HG02623 (cell line): ENCODE measurements around the gene DIDO1.
"Not testable (repeated sequence)": the region's sequence is repeated elsewhere in the genome, so short reads cannot be mapped to it uniquely, and the experiment has no call there.

Experiments used
- ATAC-seq: cut with Tn5 transposase; IDR thresholded peaks from one replicate; pipeline ENCODE4 v1.9.1; 2021; ENCODE audit warnings: moderate library complexity; ENCODE audit not compliant: unreplicated experiment

DIDO1 gene

DNA sequence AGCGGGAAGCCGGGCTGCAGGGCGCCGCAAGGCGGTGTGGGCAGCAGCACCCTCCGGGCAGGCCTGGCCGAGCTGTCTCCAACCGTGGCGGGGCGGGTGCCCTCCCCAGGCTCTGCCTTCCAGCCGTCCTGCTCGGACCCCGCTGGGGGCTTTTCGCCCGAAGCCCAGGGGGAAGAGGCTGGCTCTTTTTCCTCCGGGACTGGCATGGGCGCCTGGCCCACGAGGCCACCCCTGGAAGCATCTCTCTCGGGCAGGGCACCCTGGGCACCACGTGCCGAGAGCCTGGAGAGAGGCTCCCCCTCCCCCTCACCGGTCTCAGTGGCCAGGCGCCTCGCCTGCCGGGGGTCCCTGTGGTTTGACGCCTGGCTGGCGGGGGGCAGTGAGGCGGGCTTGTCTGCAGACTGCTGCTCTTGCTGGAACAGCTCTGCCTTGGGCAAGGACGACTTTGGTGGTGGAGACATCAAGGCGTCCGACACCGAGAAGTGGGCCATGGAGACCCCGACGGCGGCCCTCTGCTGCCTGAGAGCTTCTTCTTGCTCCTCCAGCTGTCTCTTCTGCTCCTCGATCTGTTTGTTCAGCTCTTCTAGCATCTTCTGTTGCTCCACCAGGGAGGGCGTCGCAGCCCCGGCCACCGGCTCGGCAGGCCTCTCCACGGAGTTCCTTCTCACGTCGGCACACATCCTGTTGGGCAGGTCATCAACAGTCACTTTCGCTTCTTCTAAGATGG, 45.2 kb downstream of the DIDO1 start:
- ATAC-seq: no peak

DNA sequence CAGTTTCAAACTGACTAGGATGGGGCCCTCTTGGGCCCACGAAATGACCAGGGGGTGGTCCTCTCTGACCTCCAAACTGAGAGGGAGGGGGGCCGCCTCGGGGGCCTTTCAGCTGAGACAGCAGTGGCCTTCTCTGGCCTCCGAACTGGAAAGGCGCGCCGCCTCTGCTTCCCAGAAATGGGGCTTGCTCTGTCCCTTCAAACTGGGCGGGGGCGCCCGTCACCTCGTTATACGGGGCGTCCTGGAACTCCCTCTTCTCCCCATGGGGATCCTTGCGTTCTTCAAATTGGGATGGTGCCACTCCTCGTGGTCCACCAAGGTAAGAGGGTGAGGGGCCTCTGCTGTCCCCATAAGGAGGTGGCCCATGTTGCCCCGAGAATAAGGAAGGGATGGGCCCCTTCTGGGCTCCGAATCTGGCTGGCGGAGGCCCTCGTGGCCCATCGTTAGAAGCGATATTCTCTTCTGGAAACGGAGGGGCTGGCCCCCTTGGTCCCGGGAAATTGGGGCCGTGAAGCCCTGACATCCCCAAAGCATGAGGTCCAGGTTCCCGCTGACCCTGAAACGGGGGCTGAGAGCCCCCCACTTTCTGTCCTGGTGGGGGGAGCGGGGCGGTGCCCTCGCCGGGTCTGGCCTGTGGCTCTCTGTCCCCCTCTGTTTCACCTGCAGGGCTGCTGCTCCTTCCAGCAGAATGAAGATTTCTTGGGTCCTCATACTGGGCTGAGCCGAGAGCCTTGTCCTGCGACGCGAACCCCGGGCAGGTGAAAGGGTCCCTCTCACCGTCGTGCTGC, 46.0 kb downstream of the DIDO1 start:
- ATAC-seq: no peak

DNA sequence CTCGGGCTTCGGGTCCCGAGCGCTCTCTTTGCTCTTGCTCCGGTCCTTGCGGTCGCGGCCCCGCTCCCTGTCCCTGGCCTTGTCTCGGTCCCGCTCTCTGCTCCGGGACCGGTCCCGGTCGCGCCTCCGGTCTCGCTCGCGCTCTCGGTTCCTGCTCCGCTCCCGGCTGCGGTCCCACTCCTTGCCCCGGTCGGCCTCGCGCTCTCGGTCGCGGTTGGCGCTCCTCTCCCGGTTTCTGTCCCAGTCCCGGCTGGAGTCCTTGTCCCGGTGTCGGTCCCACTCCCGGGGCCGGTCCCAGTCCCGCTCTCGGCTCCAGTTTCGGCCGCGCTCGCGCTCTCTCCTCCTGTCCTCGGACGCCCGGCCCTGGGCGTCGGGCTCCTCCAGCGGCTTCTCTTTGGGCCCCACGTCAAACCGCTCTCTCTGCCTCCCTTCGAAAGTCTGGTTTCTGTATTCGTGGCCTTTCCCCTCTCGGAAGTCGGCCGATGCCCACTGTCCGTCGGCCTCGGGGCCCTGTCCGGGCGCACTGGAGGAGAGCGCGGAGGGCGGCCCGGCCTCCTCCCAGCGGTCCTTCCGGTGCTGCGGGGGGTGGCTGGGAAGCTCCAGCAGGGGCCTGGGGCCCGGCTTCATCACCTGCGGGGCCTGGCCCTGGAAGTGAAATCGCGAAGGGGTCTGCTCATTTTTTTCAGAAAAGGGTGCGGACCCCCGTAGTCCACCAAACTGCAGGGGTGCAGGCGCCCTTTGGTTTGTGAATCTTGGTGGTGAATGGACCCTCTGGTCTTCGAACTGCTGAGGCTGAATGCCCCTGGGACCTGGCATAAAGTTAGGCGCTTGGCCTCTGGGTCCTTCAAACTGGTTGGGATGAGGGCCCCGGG, 46.8 kb downstream of the DIDO1 start:
- ATAC-seq: no peak

DNA sequence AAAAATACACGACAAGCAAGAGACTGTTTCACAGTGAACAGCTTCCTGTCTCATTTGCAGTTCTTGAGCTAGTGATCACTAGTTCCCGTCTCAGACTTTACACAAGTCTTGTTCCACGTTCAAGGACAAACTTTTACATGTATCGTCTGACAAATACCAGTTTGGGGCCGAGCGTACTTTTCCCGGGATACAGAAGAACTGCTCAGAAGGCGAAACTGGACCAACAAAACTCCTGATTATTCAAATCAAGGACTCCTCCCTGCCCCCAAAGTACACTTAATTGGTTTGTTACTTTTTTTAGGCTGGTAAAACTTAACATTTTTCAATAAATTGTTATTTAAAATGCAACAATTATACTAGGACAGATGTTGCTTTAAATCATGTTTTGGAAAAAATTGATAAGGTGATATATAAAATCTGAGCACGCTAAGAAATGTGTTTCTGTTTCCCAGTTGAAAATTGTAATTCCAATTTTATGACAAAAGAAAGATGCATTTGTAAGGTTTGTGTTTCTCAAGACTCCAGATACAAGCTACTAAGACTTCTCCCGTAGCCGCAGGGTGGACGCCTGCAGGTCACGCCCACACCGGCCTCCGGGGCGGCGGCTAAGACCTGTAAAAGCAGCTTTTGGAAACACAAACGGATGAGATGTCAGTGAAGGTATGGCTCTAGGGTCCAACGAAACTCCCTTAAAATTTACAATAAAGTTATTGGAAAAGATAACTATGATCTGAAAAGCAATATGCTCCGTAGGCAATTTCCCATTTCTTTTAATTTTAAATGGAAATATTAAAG, 47.9 kb downstream of the DIDO1 start:
- ATAC-seq: no peak

DNA sequence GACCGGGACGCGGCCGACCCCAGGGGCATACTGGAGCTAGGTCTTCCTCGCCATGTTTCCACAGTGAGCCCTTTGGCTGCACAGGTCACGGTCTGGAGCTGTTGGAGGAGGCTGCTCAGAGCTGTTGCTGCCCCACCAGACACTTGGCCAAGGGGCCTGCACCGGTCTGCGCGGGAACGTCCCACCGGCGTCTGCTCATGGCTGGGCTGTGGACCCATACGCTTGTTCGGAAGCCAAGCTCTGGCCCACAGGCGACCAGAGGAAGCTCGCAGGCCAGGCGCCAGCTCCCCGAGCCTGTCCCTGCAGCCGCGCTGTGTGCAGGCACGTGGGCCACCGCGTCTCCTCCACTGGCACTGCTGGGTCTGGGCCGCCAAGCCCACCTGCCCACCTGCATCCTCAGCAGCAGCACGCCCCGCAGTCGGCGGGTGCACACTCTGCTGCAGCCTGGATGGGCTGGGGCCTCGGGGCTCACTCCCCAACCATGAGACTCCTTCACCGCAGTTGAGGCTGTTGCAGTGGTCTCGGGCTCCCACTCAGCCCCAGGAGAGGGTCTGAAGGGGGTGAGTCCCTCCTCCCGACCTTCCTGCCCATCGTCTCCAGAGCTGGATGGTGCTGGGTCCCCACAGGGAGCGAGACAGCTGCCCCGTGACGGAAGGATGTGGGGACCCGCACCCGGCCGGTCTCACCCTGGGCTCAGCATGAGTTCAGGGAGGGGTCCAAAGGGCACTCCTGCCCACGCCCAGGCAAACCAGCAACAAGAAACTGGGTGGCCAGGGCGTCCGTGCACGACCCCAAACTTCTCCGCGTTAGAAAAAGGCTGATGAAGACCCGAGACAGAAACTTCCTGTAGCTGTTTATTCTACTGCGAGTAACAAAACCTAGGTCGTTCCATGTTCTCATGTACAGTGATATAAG, 49.1 kb downstream of the DIDO1 start:
- no peak for ATAC-seq

DNA sequence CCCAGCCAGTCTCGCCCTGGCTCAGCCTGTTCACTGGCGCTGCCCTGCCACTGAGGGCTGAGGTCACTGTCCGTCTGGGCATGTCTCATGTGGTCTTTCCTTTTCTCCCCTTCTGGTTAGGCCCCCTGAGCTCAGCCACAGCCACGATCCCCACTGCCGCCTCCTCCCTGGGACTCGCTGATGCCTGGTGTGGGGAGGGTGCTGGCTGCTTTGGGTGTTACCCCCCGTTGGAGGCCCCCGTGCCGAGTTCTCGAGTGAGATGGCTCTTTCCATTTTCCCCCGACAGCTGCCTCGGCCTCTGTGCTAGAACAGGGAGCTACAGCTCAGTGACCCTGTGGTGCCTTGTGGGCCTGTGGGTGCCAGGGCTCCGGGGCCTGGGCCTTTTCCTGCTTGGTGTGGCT, 49.8 kb downstream of the DIDO1 start:
- ATAC-seq: no peak

DNA sequence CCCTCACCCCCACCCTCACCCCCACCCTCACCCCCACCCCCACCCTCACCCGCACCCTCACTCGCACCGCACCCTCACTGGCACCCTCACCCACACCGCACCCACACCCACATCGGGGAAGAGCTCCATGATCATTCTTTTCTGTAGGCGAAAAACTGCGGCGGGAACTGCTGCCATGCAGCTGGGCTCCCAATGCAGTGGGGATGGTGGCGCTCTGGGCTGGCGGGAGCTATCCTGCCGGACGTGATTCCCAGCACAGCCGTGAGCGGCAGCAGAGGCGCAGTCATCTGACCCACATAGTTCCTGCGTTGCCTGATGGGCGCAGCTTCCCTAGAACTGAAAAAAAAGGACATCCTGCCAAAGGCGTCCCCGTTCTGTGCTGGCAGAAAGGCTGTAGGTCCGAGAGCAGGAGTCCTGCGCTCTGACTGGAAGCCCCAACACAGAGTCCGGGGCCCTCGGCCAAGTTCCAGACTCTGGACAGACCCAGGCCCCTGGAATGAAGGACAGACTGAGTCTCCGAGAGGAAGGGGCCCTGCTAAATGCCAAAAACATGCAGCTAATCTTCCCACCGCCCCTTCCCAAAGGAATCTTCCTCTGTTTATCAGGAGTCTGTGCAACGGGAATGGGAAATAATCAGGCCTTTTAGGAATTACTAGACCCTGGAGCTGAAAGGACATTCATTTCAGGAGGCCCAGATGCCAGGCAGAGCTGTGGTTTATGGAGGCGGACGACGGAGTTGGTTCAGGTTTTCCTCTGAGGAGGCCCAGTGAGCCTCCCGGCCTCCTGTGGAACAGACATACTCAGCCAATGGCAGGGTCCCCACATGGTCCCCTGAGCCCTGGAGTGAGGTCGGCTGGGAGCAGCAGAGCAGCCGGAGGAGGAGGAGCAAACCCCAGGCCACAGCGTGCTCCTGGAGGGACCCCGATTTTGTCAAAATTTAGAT, 50.6 kb downstream of the DIDO1 start:
- no peak for ATAC-seq

DNA sequence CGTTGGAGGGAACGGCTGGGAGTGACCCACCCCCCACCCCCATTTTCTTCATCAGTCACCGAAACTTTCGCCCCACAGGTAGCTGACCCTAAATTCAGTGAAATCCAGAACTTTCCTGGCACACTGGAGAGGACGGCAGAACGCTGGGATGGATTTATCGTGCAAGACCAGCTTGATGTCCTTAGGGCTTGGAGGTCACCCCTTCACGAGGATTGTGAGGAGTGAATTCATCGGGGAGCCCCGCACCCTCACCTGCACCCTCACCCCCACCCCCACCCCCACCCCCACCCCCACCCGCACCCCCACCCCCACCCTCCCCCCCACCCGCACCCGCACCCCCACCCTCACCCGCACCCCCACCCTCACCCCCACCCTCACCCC, 51.4 kb downstream of the DIDO1 start:
- ATAC-seq: no peak

DNA sequence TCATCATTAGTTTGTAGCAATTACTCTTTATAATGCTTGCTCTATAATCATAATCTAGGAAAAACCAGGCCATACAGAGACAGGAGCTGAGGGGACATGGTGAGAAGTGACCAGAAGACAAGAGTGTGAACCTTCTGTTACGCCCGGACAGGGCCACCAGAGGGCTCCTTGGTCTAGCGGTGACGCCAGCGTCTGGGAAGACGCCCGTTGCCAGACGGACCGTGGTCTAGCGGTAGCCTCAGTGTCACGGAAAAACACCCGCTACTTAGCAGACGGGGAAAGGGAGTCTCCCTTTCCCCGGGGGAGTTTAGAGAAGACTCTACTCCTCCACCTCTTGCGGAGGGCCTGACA, 52.6 kb downstream of the DIDO1 start:
- ATAC-seq: not testable (repeated sequence)

DNA sequence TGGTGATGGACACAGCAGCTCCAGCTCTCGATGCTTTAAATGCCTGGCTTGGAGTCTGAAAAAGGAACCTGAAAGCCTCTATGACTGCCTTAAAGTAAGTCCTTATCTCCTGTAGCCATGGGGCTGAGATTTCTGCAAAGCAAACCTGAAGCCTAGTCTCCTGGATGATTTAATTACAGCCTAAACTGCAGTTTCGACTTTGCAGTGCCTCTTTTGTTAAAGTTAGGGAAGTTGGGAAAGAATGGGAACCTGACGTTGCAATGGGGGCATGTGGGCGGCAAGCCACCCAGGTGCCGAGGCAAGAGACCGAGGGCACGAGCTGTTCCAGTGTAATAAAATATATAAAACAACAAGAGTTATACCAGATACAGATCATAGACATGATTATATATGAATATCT, 53.0 kb downstream of the DIDO1 start:
- no peak for ATAC-seq

DNA sequence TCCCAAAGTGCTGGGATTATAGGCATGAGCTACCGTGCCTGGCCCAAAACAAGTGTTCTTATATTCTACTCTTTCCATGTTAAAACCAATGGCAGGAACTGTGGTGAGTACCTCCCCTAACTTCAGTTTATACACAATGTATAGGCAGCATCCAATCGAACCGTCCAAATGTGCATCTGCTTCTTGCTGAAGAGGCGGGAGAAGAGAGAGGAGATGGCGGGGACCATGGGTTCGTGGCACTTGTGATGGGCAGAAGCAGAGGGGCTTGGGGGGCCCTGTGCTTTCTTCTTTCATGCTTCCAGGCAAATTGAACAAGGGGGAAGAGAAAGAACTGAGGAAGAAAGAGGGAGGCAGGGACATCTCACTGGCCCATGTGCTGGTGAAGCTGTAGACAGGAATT, 53.4 kb downstream of the DIDO1 start:
- ATAC-seq: no peak

DNA sequence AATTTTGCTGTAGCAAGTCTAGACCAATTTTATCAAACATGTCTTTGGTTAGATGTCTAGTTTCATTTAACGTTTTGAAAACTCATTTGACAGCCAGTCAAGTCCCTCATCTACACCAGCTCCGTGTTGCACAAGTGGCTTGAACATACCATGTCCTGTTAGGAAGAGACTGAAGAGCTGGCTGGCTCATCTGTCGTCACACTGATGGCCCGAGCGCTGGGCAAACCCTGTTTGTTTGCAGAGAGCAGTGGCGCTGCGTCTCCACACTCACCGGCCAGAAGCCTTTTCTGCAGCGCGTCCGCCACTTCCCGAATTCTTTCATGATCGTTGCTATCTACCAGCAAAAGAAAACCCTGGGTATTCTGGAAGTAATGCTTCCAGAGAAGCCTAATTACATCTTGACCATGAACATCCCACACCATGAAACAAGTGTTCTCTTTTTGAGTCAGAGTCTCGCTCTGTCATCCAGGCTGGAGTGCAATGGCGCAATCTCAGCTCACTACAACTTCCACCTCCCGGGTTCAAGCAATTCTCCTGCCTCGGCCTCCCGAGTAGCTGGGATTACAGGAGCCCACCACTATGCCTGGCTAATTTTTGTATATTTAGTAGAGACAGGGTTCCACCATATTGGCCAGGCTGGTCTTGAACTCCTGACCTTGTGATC, 54.0 kb downstream of the DIDO1 start:
- ATAC-seq: no peak

DNA sequence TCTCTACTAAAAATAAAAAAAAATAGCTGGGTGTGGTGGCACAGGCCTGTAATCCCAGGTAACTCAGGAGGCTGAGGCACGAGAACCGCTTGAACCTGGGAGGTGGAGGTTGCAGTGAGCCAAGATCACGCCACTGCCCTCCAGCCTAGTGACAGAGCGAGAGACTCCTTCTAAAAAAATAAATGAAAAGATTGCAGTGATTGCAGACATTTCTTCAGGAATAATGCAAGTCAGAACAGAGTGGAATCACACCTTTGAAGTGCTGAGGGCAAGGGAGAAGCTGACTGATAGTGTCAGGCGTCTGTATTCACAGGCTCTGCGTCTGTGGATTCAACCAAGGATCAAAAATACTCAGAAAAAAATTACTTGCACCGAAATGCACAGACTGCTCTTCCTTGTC, 62.1 kb downstream of the DIDO1 start:
- no peak for ATAC-seq

DNA sequence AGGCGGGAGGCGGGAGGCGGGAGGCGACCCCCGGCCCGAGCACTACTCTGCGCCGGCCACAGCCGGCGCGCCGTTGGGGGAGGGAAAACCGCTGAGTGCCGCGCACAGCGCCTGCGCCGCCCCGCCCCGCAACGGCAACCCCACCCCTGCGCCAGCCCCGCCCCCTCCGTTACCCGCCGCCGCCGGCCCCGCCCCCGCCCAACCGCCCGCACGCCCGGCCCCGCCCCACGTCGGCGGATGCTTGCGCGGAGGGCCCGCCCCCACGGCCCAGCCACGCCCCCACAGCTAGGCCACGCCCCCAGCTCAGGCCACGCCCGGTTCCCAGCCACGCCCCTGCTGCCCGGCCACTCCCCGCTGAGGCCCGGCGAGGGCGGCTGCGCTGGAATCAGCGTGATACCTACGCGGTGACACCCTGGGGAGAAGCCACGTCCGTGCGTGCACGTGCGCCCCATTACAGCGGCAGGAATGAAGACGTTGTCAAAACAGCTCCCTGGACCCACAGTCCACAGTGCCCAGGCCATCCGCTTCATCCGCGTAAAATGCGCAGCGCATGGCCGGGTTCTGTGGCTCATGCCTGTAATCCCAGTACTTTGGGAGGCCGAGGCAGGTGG, 64.5 kb downstream of the DIDO1 start, which contains the start of gene TCFL5:
Gene TCFL5 (minus strand): TSS at position 97 of the 611 bp plus-strand sequence. CDS start 152 bp downstream, outside the sequence.
- ATAC-seq: peak; percentile 53

DNA sequence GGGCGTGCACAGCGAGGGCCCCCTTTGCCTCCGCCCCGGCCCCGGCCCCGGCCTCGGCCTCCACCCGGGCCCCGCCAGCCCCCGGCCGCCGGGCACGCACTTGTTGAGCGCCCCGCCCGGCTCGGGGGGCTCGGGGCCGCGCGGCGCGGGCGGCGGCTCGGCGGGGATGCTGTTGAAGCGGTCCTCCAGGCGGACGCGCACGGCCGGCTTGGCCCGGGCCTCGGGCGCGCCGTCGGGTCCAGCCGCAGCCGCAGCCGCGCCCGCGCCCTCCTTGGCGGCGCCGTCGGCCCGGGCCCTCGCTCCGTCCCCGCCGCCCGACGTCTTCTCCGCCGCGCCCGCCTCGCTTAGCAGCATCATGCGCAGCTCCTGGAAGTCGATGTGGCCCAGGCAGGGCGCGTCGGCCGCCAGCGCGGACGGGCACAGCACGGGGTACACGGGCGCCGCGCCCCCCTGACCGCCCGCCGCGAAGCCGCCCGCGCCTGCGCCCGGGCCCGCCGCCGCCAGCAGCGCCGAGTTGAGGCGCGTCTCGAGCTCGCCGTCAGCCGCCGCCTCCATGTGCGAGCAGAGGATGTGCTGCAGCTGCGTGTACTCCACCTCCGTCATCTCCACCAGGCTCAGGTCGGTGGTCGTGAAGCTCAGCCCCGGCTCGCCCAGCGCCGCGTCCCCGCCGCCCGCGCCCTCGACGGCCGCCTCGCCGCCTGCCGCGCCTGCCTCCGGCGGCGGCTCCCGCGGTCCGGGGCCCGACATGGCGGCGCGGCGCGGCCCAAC, 65.2 kb downstream of the DIDO1 start:
- peak; percentile 27 for ATAC-seq

DNA sequence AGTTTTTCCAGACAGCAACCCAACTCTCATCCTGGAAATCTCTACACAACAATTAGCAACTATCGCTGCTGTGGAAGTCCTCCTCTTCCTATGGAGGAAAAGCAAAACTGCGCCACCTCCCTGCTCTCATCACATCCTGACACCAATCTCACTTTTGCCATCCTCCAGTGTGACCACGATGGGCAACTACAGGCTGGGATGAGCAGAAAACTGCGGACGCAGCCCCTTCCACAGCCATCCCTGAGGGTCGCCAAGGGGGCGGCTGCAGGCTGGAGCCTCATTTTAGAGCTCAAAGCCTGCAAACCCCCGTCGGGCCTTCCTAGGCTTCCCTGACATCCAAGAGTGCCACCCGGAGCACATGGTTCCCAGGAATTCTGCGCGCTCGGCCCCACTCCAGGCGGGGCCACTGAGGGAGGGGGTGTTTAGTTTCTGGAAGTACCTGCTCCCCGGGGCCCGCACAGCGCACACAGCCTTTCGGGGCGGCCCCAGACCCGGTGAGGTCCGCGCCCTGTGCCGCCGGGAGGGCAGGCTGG, 65.8 kb downstream of the DIDO1 start:
- ATAC-seq: no peak

DNA sequence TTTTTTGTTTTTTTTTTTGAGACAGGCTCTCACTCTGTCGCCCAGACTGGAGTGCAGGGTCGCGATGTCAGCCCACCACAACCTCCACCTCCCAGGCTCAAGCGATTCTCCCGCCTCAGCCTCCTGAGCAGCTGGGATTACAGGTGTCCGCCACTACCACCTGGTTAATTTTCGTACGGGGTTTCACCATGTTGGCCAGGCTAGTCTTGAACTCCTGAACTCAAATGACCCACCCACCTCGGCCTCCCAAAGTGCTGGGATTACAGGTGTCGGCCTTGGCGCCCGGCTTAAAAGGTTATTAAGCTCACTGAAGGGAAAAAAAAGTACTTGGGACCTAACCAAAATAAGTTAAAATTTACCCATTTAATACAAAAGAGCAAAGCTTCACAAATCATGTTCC, 66.6 kb downstream of the DIDO1 start:
- ATAC-seq: no peak
